ENCODE results near the gene OLFML2A. TPM values are rescaled to one million over a fixed set of nuclear protein-coding genes. Genes with fewer than 3 reads are reported as not detected.

OLFML2A gene
- total RNA-seq, 4 donors from 2014 or later = 44.7 to 328 (median 169) TPM

GRCh38 chr9:124755061-124755460 lies 21.9 kb upstream of the OLFML2A start:
- H3K9me3 ChIP-seq = no peaks in the 10 kb centered on the region
- no peaks in the 10 kb centered on the region for H3K27me3 ChIP-seq
- 55 to 56% methylated on average over 3 of the region's 3 CpGs for whole genome bisulfite sequencing, 2 donors

DNA sequence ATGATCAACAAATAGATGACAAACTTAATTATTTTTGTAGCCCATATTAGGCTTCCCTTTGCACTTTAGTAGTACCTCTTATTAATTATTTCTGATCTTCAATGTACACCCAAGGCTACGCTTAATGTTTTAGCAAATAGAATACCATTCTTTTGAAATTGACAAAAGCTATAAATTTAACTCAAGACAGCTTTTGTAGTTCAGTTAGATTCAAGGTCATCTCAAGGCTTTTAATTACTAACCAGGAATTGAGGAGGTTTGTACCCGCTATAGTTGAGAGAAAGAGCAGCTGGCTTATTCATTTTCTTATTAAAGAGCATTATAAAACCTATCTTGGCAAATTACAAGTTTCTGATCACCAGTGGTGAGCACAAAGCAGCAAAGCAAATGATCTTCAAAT lies 20.9 kb upstream of the OLFML2A start:
- TF ChIP-seq, protein P1, sequence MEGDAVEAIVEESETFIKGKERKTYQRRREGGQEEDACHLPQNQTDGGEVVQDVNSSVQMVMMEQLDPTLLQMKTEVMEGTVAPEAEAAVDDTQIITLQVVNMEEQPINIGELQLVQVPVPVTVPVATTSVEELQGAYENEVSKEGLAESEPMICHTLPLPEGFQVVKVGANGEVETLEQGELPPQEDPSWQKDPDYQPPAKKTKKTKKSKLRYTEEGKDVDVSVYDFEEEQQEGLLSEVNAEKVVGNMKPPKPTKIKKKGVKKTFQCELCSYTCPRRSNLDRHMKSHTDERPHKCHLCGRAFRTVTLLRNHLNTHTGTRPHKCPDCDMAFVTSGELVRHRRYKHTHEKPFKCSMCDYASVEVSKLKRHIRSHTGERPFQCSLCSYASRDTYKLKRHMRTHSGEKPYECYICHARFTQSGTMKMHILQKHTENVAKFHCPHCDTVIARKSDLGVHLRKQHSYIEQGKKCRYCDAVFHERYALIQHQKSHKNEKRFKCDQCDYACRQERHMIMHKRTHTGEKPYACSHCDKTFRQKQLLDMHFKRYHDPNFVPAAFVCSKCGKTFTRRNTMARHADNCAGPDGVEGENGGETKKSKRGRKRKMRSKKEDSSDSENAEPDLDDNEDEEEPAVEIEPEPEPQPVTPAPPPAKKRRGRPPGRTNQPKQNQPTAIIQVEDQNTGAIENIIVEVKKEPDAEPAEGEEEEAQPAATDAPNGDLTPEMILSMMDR (IDR thresholded peaks at IDR 0.05) = no peak
- no peak for TF ChIP-seq POLR2A (IDR thresholded peaks at IDR 0.05)
- TF ChIP-seq EP300 (IDR thresholded peaks at IDR 0.05) = no peak

More at GRCh38 chr9:124755061-124755460, 21.9 kb upstream of the OLFML2A start:
- Histone ChIP-seq H3K27ac (no peak overlapping the region), H3K36me3 (no peaks in the 10 kb centered on the region), H3K4me1 (peaks cover 0 to 3% (median 0%) of the 10 kb centered on the region in 4 donors), H3K4me3 (no peak overlapping the region)
- no peak for DNase-seq (ENCODE audit: low spot score in 2 of 2)
- TF ChIP-seq, protein P1 (IDR thresholded peaks at IDR 0.05) = no peak
- TF ChIP-seq POLR2A (IDR thresholded peaks at IDR 0.05) = no peak
- no peak for TF ChIP-seq EP300 (IDR thresholded peaks at IDR 0.05)

DNA sequence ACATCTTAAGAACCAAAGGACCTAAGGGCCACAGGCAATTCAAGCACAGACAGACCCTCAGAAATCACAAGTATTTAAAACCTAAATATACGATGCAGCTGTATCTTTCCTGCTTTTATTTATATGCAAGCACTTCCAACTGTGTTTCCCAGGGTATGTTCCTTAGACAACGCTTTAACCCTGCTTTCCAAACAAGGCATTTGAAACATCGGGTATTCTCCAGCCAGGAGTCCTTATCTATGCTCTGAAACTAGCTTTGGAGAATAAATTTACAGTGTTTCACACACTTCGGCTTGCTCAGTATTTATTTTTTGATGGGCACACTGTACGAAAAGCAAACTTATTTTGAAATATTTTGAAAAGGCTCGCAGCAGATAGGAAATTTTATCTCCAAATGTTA lies 19.3 kb upstream of the OLFML2A start:
- 70 to 72% methylated on average over 6 of the region's 6 CpGs for WGBS, 2 donors
- no peak overlapping the region for H3K4me3 ChIP-seq
- H3K27me3 ChIP-seq = peaks cover 0 to 2% of the 10 kb centered on the region in 2 donors
- H3K9me3 ChIP-seq = no peaks in the 10 kb centered on the region
- no peaks in the 10 kb centered on the region for H3K36me3 ChIP-seq
- DNase-seq (ENCODE audit: low spot score in 2 of 2) = no peak
- H3K4me1 ChIP-seq = peaks cover 0 to 3% (median 0%) of the 10 kb centered on the region in 4 donors
- no peak overlapping the region for H3K27ac ChIP-seq
- TF ChIP-seq POLR2A (IDR thresholded peaks at IDR 0.05) = no peak
- no peak for TF ChIP-seq EP300 (IDR thresholded peaks at IDR 0.05)
- TF ChIP-seq, protein P1 (IDR thresholded peaks at IDR 0.05) = no peak

More for the DNA sequence above, 20.9 kb upstream of the OLFML2A start:
- no peak overlapping the region for H3K27ac ChIP-seq
- peaks cover 0 to 3% (median 0%) of the 10 kb centered on the region in 4 donors for H3K4me1 ChIP-seq
- no peak for DNase-seq (ENCODE audit: low spot score in 2 of 2)
- no peaks in the 10 kb centered on the region for H3K27me3 ChIP-seq
- 96 to 97% methylated on average over 2 of the region's 2 CpGs for WGBS, 2 donors
- no peak overlapping the region for H3K4me3 ChIP-seq
- no peaks in the 10 kb centered on the region for H3K36me3 ChIP-seq
- no peaks in the 10 kb centered on the region for H3K9me3 ChIP-seq

- H3K9me3 ChIP-seq = no peaks in the 10 kb centered on the region
- peaks cover 0 to 5% of the 10 kb centered on the region in 2 donors for H3K27me3 ChIP-seq
- H3K4me1 ChIP-seq = peaks cover 0 to 3% (median 0%) of the 10 kb centered on the region in 4 donors
- WGBS, 2 donors = 47 to 52% methylated on average over 3 of the region's 3 CpGs
- DNase-seq (ENCODE audit: low spot score in 2 of 2) = no peak
- H3K4me3 ChIP-seq = no peak overlapping the region
- H3K36me3 ChIP-seq = no peaks in the 10 kb centered on the region
- H3K27ac ChIP-seq = no peak overlapping the region
- peak in 1 of 2 donors; percentile 39 for TF ChIP-seq EP300 (IDR thresholded peaks at IDR 0.05)
- TF ChIP-seq, protein P1 (IDR thresholded peaks at IDR 0.05) = no peak
Measured at GRCh38 chr9:124758061-124758460, 18.9 kb upstream of the OLFML2A start.

- no peaks in the 10 kb centered on the region for H3K36me3 ChIP-seq
- H3K4me3 ChIP-seq = no peak overlapping the region
- H3K27me3 ChIP-seq = peaks cover 0 to 5% of the 10 kb centered on the region in 2 donors
- no peak for DNase-seq (ENCODE audit: low spot score in 2 of 2)
- no peaks in the 10 kb centered on the region for H3K4me1 ChIP-seq
- TF ChIP-seq, protein P1 (IDR thresholded peaks at IDR 0.05) = no peak
- TF ChIP-seq EP300 (IDR thresholded peaks at IDR 0.05) (no peak), POLR2A (IDR thresholded peaks at IDR 0.05) (no peak)
- H3K27ac ChIP-seq = no peak overlapping the region
- no peaks in the 10 kb centered on the region for H3K9me3 ChIP-seq
Measured at GRCh38 chr9:124758691-124759090, 18.2 kb upstream of the OLFML2A start.
